ENCODE results near the gene GDPD1. TPM values are rescaled to one million over a fixed set of nuclear protein-coding genes. Genes with fewer than 3 reads are reported as not detected.
A peak's percentile ranks its signal among the peaks of the same experiment; 100 is the strongest.
"Not testable (repeated sequence)": the region's sequence is repeated elsewhere in the genome, so short reads cannot be mapped to it uniquely, and the experiment has no call there.

The GDPD1 gene
- total RNA-seq (2021; fragmentation: NEBNext Ultra II Directional; extraction: Animal tissue kit (Norgen Biotek cat#: 25700)) = 1 to 10 TPM in 3 of 6 experiments, under 1 TPM in 3; 0.43 to 1.4 (median 1.1) TPM
- long read RNA-seq = 0 reads

GRCh38 chr17:59220328-59221158, at the start of gene GDPD1:
TSS of gene GDPD1 (plus strand) at chr17:59220511. CDS start at chr17:59220610, 99 bp downstream.
- DNase-seq = peak; percentile 88
- no peaks in the 10 kb centered on the region for H3K9me3 Mint-ChIP-seq
- no peaks in the 10 kb centered on the region for H3K36me3 Mint-ChIP-seq (ENCODE audit: low read depth)
- peaks cover 15% of the 10 kb centered on the region for H3K4me1 Mint-ChIP-seq (ENCODE audit: low read depth)
- peak; percentile 75 for TF ChIP-seq CTCF (IDR thresholded peaks at IDR 0.05)
- H3K27me3 Mint-ChIP-seq (ENCODE audit: insufficient read depth) = peaks cover 4% of the 10 kb centered on the region
- H3K27ac Mint-ChIP-seq = peak within 1 kb of the TSS; percentile 62
- peak within 1 kb of the TSS; percentile 97 for H3K4me3 Mint-ChIP-seq

GRCh38 chr17:59172436-59173004, 47.8 kb upstream of the GDPD1 start:
- Mint-ChIP-seq H3K27me3 (ENCODE audit: insufficient read depth) (no peaks in the 10 kb centered on the region), H3K4me1 (ENCODE audit: low read depth) (peaks cover 5% of the 10 kb centered on the region), H3K27ac (no peak overlapping the region), H3K36me3 (ENCODE audit: low read depth) (peaks cover 37% of the 10 kb centered on the region), H3K9me3 (0 out of 2 replicates have a peak, but pooled peaks cover 13% of the 10 kb centered on the region), H3K4me3 (no peak overlapping the region)
- TF ChIP-seq CTCF (IDR thresholded peaks at IDR 0.05) = no peak
- no peak for DNase-seq

GRCh38 chr17:59174671-59175070, 45.6 kb upstream of the GDPD1 start:
- no peaks in the 10 kb centered on the region for H3K4me1 Mint-ChIP-seq (ENCODE audit: low read depth)
- TF ChIP-seq CTCF (IDR thresholded peaks at IDR 0.05) = no peak
- no peak overlapping the region for H3K4me3 Mint-ChIP-seq
- H3K27ac Mint-ChIP-seq = no peak overlapping the region
- H3K9me3 Mint-ChIP-seq = 0 out of 2 replicates have a peak, but pooled peaks cover 13% of the 10 kb centered on the region
- no peaks in the 10 kb centered on the region for H3K27me3 Mint-ChIP-seq (ENCODE audit: insufficient read depth)
- DNase-seq = no peak
- H3K36me3 Mint-ChIP-seq (ENCODE audit: low read depth) = peaks cover 41% of the 10 kb centered on the region

GRCh38 chr17:59175076-59175475, 45.2 kb upstream of the GDPD1 start:
- DNase-seq = no peak
- no peaks in the 10 kb centered on the region for H3K4me1 Mint-ChIP-seq (ENCODE audit: low read depth)
- H3K27me3 Mint-ChIP-seq (ENCODE audit: insufficient read depth) = no peaks in the 10 kb centered on the region
- 0 out of 2 replicates have a peak, but pooled peaks cover 13% of the 10 kb centered on the region for H3K9me3 Mint-ChIP-seq
- H3K4me3 Mint-ChIP-seq = no peak overlapping the region
- peaks cover 45% of the 10 kb centered on the region for H3K36me3 Mint-ChIP-seq (ENCODE audit: low read depth)
- TF ChIP-seq CTCF (IDR thresholded peaks at IDR 0.05) = no peak
- no peak overlapping the region for H3K27ac Mint-ChIP-seq

- DNase-seq = no peak
- Mint-ChIP-seq H3K27me3 (ENCODE audit: insufficient read depth) (no peaks in the 10 kb centered on the region; the same call in 1 of the 2 replicates), H3K36me3 (ENCODE audit: low read depth) (peaks cover 38% of the 10 kb centered on the region), H3K4me1 (ENCODE audit: low read depth) (no peaks in the 10 kb centered on the region), H3K9me3 (0 out of 2 replicates have a peak, but pooled peaks cover 7% of the 10 kb centered on the region), H3K27ac (no peak overlapping the region; the same call in 1 of the 2 replicates), H3K4me3 (no peak overlapping the region)
- no peak for TF ChIP-seq CTCF (IDR thresholded peaks at IDR 0.05)
Observed at GRCh38 chr17:59178266-59178985, 41.9 kb upstream of the GDPD1 start.

GRCh38 chr17:59179601-59180000, 40.7 kb upstream of the GDPD1 start:
- H3K27me3 Mint-ChIP-seq (ENCODE audit: insufficient read depth); H3K27ac Mint-ChIP-seq; DNase-seq; H3K9me3 Mint-ChIP-seq; H3K4me3 Mint-ChIP-seq; H3K4me1 Mint-ChIP-seq (ENCODE audit: low read depth): not testable (repeated sequence)
- peaks cover 27% of the 10 kb centered on the region; the same call in 1 of the 2 replicates for H3K36me3 Mint-ChIP-seq (ENCODE audit: low read depth)

All from HFFc6 (cell line).